IMR-90 (cell line): ENCODE results near the gene FAM193A.
"Not testable (repeated sequence)": the region's sequence is repeated elsewhere in the genome, so short reads cannot be mapped to it uniquely, and the experiment has no call there.

ENCODE experiments used
- BHLHE40 ChIP-seq: fragments of 150-350 bp; IDR thresholded peaks from 2 replicates; pipeline ENCODE4 v1.6.1; 2016; ENCODE audit warnings: mild to moderate bottlenecking, low read depth, low read length
- CTCF ChIP-seq: conservative IDR thresholded peaks from 2 replicates; pipeline ENCODE4 v1.5.1; 2012; ENCODE audit warnings: mild to moderate bottlenecking, low read depth, low read length, improper control_type of control experiment
- ELK1 ChIP-seq: fragments of 150-350 bp; IDR thresholded peaks from 2 replicates; pipeline ENCODE4 v1.6.1; 2016; ENCODE audit warnings: low read depth, mild to moderate bottlenecking, low read length, moderate library complexity, borderline replicate concordance
- FOS ChIP-seq: fragments of 150-350 bp; IDR thresholded peaks from 2 replicates; pipeline ENCODE4 v1.6.1; 2016; ENCODE audit warnings: low read depth, low read length
- POLR2A ChIP-seq: IDR thresholded peaks from 2 replicates; pipeline ENCODE4 v1.6.1; 2012; ENCODE audit warnings: mild to moderate bottlenecking, low read depth, low read length
- RFX5 ChIP-seq: IDR thresholded peaks from 2 replicates; pipeline ENCODE4 v1.8.0; 2012; ENCODE audit warnings: low read depth, mild to moderate bottlenecking, low read length, moderate library complexity
- USF2 ChIP-seq: fragments of 150-350 bp; IDR thresholded peaks from 2 replicates; pipeline ENCODE4 v1.6.1; 2017; ENCODE audit warnings: mild to moderate bottlenecking, antibody characterized with exemption, low read length, low read depth

- not testable (repeated sequence) for TF ChIP-seq CTCF, ELK1, POLR2A, BHLHE40, USF2, RFX5, FOS
Observed at GRCh38 chr4:2546961-2547691, 10.7 kb downstream of the FAM193A start.
